ENCODE measurements around the gene ROBO2.

ROBO2 gene

GRCh38 chr3:77254967-77255831 is 215.3 kb downstream of the ROBO2 start:
- Histone ChIP-seq H3K4me3 (ENCODE audit: extremely low read depth, insufficient read depth, low read length, poor library complexity, severe bottlenecking) (no peak overlapping the region), H3K9me3 (ENCODE audit: control insufficient read depth, low read length) (no peaks in the 10 kb centered on the region), H3K27ac (ENCODE audit: low read depth, low read length, severe bottlenecking) (no peak overlapping the region), H3K4me1 (ENCODE audit: control insufficient read depth, insufficient read depth, low read length, poor library complexity, severe bottlenecking) (no peaks in the 10 kb centered on the region), H3K36me3 (ENCODE audit: control insufficient read depth, insufficient read depth, low read length) (no peaks in the 10 kb centered on the region)
- WGBS, 2 experiments (ENCODE audit: insufficient coverage in 2 of 2) = 100% methylated on average over 2 of the region's 3 CpGs; no CpG with 5 or more reads in 1 of the 2 experiments

- H3K4me1 ChIP-seq (ENCODE audit: control insufficient read depth, insufficient read depth, low read length, poor library complexity, severe bottlenecking) = no peaks in the 10 kb centered on the region
- WGBS, 2 experiments (ENCODE audit: insufficient coverage in 2 of 2) = 80 to 81% methylated on average over 6 of the region's 9 CpGs
- H3K27ac ChIP-seq (ENCODE audit: low read depth, low read length, severe bottlenecking) = no peak overlapping the region
- H3K36me3 ChIP-seq (ENCODE audit: control insufficient read depth, insufficient read depth, low read length) = no peaks in the 10 kb centered on the region
- H3K9me3 ChIP-seq (ENCODE audit: control insufficient read depth, low read length) = no peaks in the 10 kb centered on the region
- no peak overlapping the region for H3K4me3 ChIP-seq (ENCODE audit: extremely low read depth, insufficient read depth, low read length, poor library complexity, severe bottlenecking)
These were observed 216.9 kb downstream of the ROBO2 start for GRCh38 chr3:77256584-77257503.

- WGBS, 2 experiments (ENCODE audit: insufficient coverage in 2 of 2) = 90% methylated on average over 4 to 6 of the region's 6 CpGs
- H3K4me1 ChIP-seq (ENCODE audit: control insufficient read depth, insufficient read depth, low read length, poor library complexity, severe bottlenecking) = no peaks in the 10 kb centered on the region
- no peak overlapping the region for H3K27ac ChIP-seq (ENCODE audit: low read depth, low read length, severe bottlenecking)
- H3K4me3 ChIP-seq (ENCODE audit: extremely low read depth, insufficient read depth, low read length, poor library complexity, severe bottlenecking) = no peak overlapping the region
- H3K9me3 ChIP-seq (ENCODE audit: control insufficient read depth, low read length) = no peaks in the 10 kb centered on the region
- no peaks in the 10 kb centered on the region for H3K36me3 ChIP-seq (ENCODE audit: control insufficient read depth, insufficient read depth, low read length)
These were observed 219.8 kb downstream of the ROBO2 start for GRCh38 chr3:77259694-77260093.

GRCh38 chr3:77262361-77262760 is 222.5 kb downstream of the ROBO2 start:
- H3K27ac ChIP-seq (ENCODE audit: low read depth, low read length, severe bottlenecking) = no peak overlapping the region
- H3K9me3 ChIP-seq (ENCODE audit: control insufficient read depth, low read length) = no peaks in the 10 kb centered on the region
- H3K4me3 ChIP-seq (ENCODE audit: extremely low read depth, insufficient read depth, low read length, poor library complexity, severe bottlenecking) = no peak overlapping the region
- H3K4me1 ChIP-seq (ENCODE audit: control insufficient read depth, insufficient read depth, low read length, poor library complexity, severe bottlenecking) = no peaks in the 10 kb centered on the region
- H3K36me3 ChIP-seq (ENCODE audit: control insufficient read depth, insufficient read depth, low read length) = no peaks in the 10 kb centered on the region
- WGBS, 2 experiments (ENCODE audit: insufficient coverage in 2 of 2) = no CpG with 5 or more reads among the region's 2 CpGs

- WGBS, 2 experiments (ENCODE audit: insufficient coverage in 2 of 2) = 82 to 93% methylated on average over 1 to 3 of the region's 3 CpGs
- no peaks in the 10 kb centered on the region for H3K36me3 ChIP-seq (ENCODE audit: control insufficient read depth, insufficient read depth, low read length)
These were observed 227.7 kb downstream of the ROBO2 start for GRCh38 chr3:77267589-77267988.

GRCh38 chr3:77271306-77271705 is 231.4 kb downstream of the ROBO2 start:
- Histone ChIP-seq H3K4me1 (ENCODE audit: control insufficient read depth, insufficient read depth, low read length, poor library complexity, severe bottlenecking) (no peaks in the 10 kb centered on the region), H3K36me3 (ENCODE audit: control insufficient read depth, insufficient read depth, low read length) (no peaks in the 10 kb centered on the region), H3K27ac (ENCODE audit: low read depth, low read length, severe bottlenecking) (no peak overlapping the region), H3K9me3 (ENCODE audit: control insufficient read depth, low read length) (no peaks in the 10 kb centered on the region), H3K4me3 (ENCODE audit: extremely low read depth, insufficient read depth, low read length, poor library complexity, severe bottlenecking) (no peak overlapping the region)
- WGBS, 2 experiments (ENCODE audit: insufficient coverage in 2 of 2) = no CpG with 5 or more reads among the region's 1 CpG

More at GRCh38 chr3:77267589-77267988, 227.7 kb downstream of the ROBO2 start:
- H3K9me3 ChIP-seq (ENCODE audit: control insufficient read depth, low read length) = no peaks in the 10 kb centered on the region
- H3K27ac ChIP-seq (ENCODE audit: low read depth, low read length, severe bottlenecking) = no peak overlapping the region
- no peak overlapping the region for H3K4me3 ChIP-seq (ENCODE audit: extremely low read depth, insufficient read depth, low read length, poor library complexity, severe bottlenecking)
- no peaks in the 10 kb centered on the region for H3K4me1 ChIP-seq (ENCODE audit: control insufficient read depth, insufficient read depth, low read length, poor library complexity, severe bottlenecking)

GRCh38 chr3:77271711-77272110 is 231.8 kb downstream of the ROBO2 start:
- WGBS, 2 experiments (ENCODE audit: insufficient coverage in 2 of 2) = 69% methylated on average over 2 of the region's 6 CpGs; no CpG with 5 or more reads in 1 of the 2 experiments
- Histone ChIP-seq H3K27ac (ENCODE audit: low read depth, low read length, severe bottlenecking) (no peak overlapping the region), H3K36me3 (ENCODE audit: control insufficient read depth, insufficient read depth, low read length) (no peaks in the 10 kb centered on the region), H3K9me3 (ENCODE audit: control insufficient read depth, low read length) (no peaks in the 10 kb centered on the region), H3K4me1 (ENCODE audit: control insufficient read depth, insufficient read depth, low read length, poor library complexity, severe bottlenecking) (no peaks in the 10 kb centered on the region), H3K4me3 (ENCODE audit: extremely low read depth, insufficient read depth, low read length, poor library complexity, severe bottlenecking) (no peak overlapping the region)

GRCh38 chr3:77279276-77279675 is 239.4 kb downstream of the ROBO2 start:
- Histone ChIP-seq H3K36me3 (ENCODE audit: control insufficient read depth, insufficient read depth, low read length) (no peaks in the 10 kb centered on the region), H3K9me3 (ENCODE audit: control insufficient read depth, low read length) (no peaks in the 10 kb centered on the region)
- WGBS, 2 experiments (ENCODE audit: insufficient coverage in 2 of 2) = no CpG with 5 or more reads among the region's 2 CpGs

GRCh38 chr3:77281721-77282120 is 241.8 kb downstream of the ROBO2 start:
- H3K9me3 ChIP-seq (ENCODE audit: control insufficient read depth, low read length) = no peaks in the 10 kb centered on the region
- no peaks in the 10 kb centered on the region for H3K36me3 ChIP-seq (ENCODE audit: control insufficient read depth, insufficient read depth, low read length)
- H3K4me1 ChIP-seq (ENCODE audit: control insufficient read depth, insufficient read depth, low read length, poor library complexity, severe bottlenecking) = no peaks in the 10 kb centered on the region
- no peak overlapping the region for H3K4me3 ChIP-seq (ENCODE audit: extremely low read depth, insufficient read depth, low read length, poor library complexity, severe bottlenecking)
- WGBS, 2 experiments (ENCODE audit: insufficient coverage in 2 of 2) = 33 to 56% methylated on average over 4 to 7 of the region's 8 CpGs
- H3K27ac ChIP-seq (ENCODE audit: low read depth, low read length, severe bottlenecking) = no peak overlapping the region

More at GRCh38 chr3:77279276-77279675, 239.4 kb downstream of the ROBO2 start:
- Histone ChIP-seq H3K27ac (ENCODE audit: low read depth, low read length, severe bottlenecking) (no peak overlapping the region), H3K4me1 (ENCODE audit: control insufficient read depth, insufficient read depth, low read length, poor library complexity, severe bottlenecking) (no peaks in the 10 kb centered on the region), H3K4me3 (ENCODE audit: extremely low read depth, insufficient read depth, low read length, poor library complexity, severe bottlenecking) (no peak overlapping the region)

- no peaks in the 10 kb centered on the region for H3K36me3 ChIP-seq (ENCODE audit: control insufficient read depth, insufficient read depth, low read length)
- no CpG with 5 or more reads among the region's 4 CpGs for WGBS, 2 experiments (ENCODE audit: insufficient coverage in 2 of 2)
- no peak overlapping the region for H3K4me3 ChIP-seq (ENCODE audit: extremely low read depth, insufficient read depth, low read length, poor library complexity, severe bottlenecking)
- no peak overlapping the region for H3K27ac ChIP-seq (ENCODE audit: low read depth, low read length, severe bottlenecking)
- H3K4me1 ChIP-seq (ENCODE audit: control insufficient read depth, insufficient read depth, low read length, poor library complexity, severe bottlenecking) = no peaks in the 10 kb centered on the region
- no peaks in the 10 kb centered on the region for H3K9me3 ChIP-seq (ENCODE audit: control insufficient read depth, low read length)
These were observed 243.2 kb downstream of the ROBO2 start for GRCh38 chr3:77283108-77283507.

All from mesodermal cell (in vitro differentiated cells).